Fibroblast of the aortic adventitia (primary cell): ENCODE data around the gene ABCB1. TPM values are rescaled to one million over a fixed set of nuclear protein-coding genes. Genes with fewer than 3 reads are reported as not detected.

ENCODE experiments used
- DNase-seq: peaks from one replicate; pipeline ENCODE4 v3.0.0-alpha.2; 2010; ENCODE audit warnings: low read depth
- H3K4me3 ChIP-seq: 2 replicates; pipeline ENCODE4 v1.5.1; 2011; ENCODE audit warnings: low read depth, mild to moderate bottlenecking, control low read depth, low read length, moderate library complexity
- CTCF ChIP-seq: IDR thresholded peaks from 2 replicates; pipeline ENCODE4 v1.5.1; 2011; ENCODE audit warnings: mild to moderate bottlenecking, low read length, control low read depth, inconsistent platforms; ENCODE audit not compliant: insufficient read depth
- total RNA-seq: library from RNA; depleted of rRNA; stranded (reverse); fragments of >200 nt; gene quantifications from 2 replicates; pipeline ENCODE4 v1.2.3, GENCODE V29; 2012; ENCODE audit warnings: low replicate concordance

The ABCB1 gene
- total RNA-seq, 1 donor = 0.36 TPM

- TF ChIP-seq CTCF = no peak
- DNase-seq = no peak
- no peak overlapping the region for H3K4me3 ChIP-seq
These were observed 2.3 kb downstream of the ABCB1 start for GRCh38 chr7:87598234-87599009.

GRCh38 chr7:87596696-87597095 is 4.0 kb downstream of the ABCB1 start:
- DNase-seq = no peak
- H3K4me3 ChIP-seq = no peak overlapping the region
- TF ChIP-seq CTCF = no peak

- H3K4me3 ChIP-seq = no peak overlapping the region
- DNase-seq = no peak
- TF ChIP-seq CTCF = no peak
These were observed 4.5 kb downstream of the ABCB1 start for GRCh38 chr7:87596136-87596535.

- no peak overlapping the region for H3K4me3 ChIP-seq
- no peak for DNase-seq
- no peak for TF ChIP-seq CTCF
These were observed 8.4 kb downstream of the ABCB1 start for GRCh38 chr7:87592300-87592699.

GRCh38 chr7:87591211-87591610 is 9.5 kb downstream of the ABCB1 start:
- no peak for DNase-seq
- H3K4me3 ChIP-seq = no peak overlapping the region
- TF ChIP-seq CTCF = no peak

- no peak for TF ChIP-seq CTCF
- H3K4me3 ChIP-seq = no peak overlapping the region
- no peak for DNase-seq
These were observed 10.1 kb downstream of the ABCB1 start for GRCh38 chr7:87590578-87590977.

- TF ChIP-seq CTCF = no peak
- H3K4me3 ChIP-seq = no peak overlapping the region
- no peak for DNase-seq
These were observed 11.1 kb downstream of the ABCB1 start for GRCh38 chr7:87589631-87590030.
